CD4-positive, alpha-beta memory T cell (primary cell): ENCODE measurements around the gene MYOCOS. TPM values are rescaled to one million over a fixed set of nuclear protein-coding genes. Genes with fewer than 3 reads are reported as not detected.

Experiments
- CTCF ChIA-PET: fragments of 350-600 bp; sonication (Branson Sonifier 250); formaldehyde crosslinking; loops from one replicate; lab custom pipeline; 2021; ENCODE audit warnings: inconsistent platforms; ENCODE audit not compliant: partially characterized antibody; lab: Charles Lee
- POLR2A ChIA-PET: fragments of 350-600 bp; sonication (Branson Sonifier 250); formaldehyde crosslinking; loops from one replicate; lab custom pipeline; 2021; ENCODE audit not compliant: partially characterized antibody; lab: Charles Lee
- DNase-seq, 5 donors: peaks; one replicate each; pipeline versions ENCODE4 v3.0.0 to v3.0.0-alpha.2; 2020 to 2022; ENCODE audit warnings: mixed read lengths in 1 of 5
- H3K27ac ChIP-seq: one replicate; pipeline ENCODE4 v1.7.0; 2013; ENCODE audit warnings: low read depth, low read length
- H3K27me3 ChIP-seq: 2 replicates; pipeline ENCODE4 v1.7.0; 2013; ENCODE audit warnings: mild to moderate bottlenecking, low read length, moderate library complexity; ENCODE audit not compliant: insufficient read depth
- H3K36me3 ChIP-seq: 2 replicates; pipeline ENCODE4 v1.7.0; 2013; ENCODE audit warnings: mild to moderate bottlenecking, low read length, moderate library complexity; ENCODE audit not compliant: insufficient read depth
- H3K4me1 ChIP-seq: 2 replicates; pipeline ENCODE4 v1.7.0; 2013; ENCODE audit warnings: mild to moderate bottlenecking, low read length, moderate library complexity; ENCODE audit not compliant: insufficient read depth
- H3K4me3 ChIP-seq, 2 donors: one replicate each; pipeline ENCODE4 v1.7.0; 2013; ENCODE audit warnings: low read length in 2 of 2, mild to moderate bottlenecking in 1 of 2
- H3K9me3 ChIP-seq, 2 donors: one replicate each; pipeline ENCODE4 v1.7.0; 2013; ENCODE audit warnings: low read length in 2 of 2, control low read depth in 1 of 2; ENCODE audit not compliant: control insufficient read depth in 1 of 2
- H3K27ac Mint-ChIP-seq, 7 donors: one replicate each; pipeline ENCODE4 v1.8.0; 2020 to 2021; ENCODE audit warnings: mixed read lengths in 7 of 7, mild to moderate bottlenecking in 6 of 7, inconsistent platforms in 3 of 7, moderate library complexity in 3 of 7
- H3K27me3 Mint-ChIP-seq, 2 donors: one replicate each; pipeline ENCODE4 v1.8.0; 2020 to 2021; ENCODE audit warnings: mixed read lengths in 2 of 2
- H3K36me3 Mint-ChIP-seq, 2 donors: one replicate each; pipeline ENCODE4 v1.8.0; 2020 to 2021; ENCODE audit warnings: mixed read lengths in 2 of 2, inconsistent platforms in 1 of 2, mild to moderate bottlenecking in 1 of 2
- H3K4me1 Mint-ChIP-seq, 4 donors: one replicate each; pipeline ENCODE4 v1.8.0; 2020 to 2021; ENCODE audit warnings: mixed read lengths in 4 of 4, mild to moderate bottlenecking in 1 of 4
- H3K4me3 Mint-ChIP-seq, 8 donors: one replicate each; pipeline ENCODE4 v1.8.0; 2020 to 2021; ENCODE audit warnings: mixed read lengths in 8 of 8, mild to moderate bottlenecking in 7 of 8, moderate library complexity in 6 of 8, inconsistent platforms in 3 of 8
- H3K9me3 Mint-ChIP-seq, 8 donors: one replicate each; pipeline ENCODE4 v1.8.0; 2020 to 2021; ENCODE audit warnings: mixed read lengths in 8 of 8, mild to moderate bottlenecking in 5 of 8, inconsistent platforms in 3 of 8, moderate library complexity in 1 of 8
- intact Hi-C: fragments of 100-400 bp; cut with micrococcal nuclease; formaldehyde crosslinking; loops from one replicate; pipeline ENCODE4 v1.15.1; 2023
- polyA plus RNA-seq, 2 donors: library from polyadenylated mRNA; unstranded; fragments of 300-500 nt; fragmentation: Illumina TruSeq; gene quantifications; one replicate each; pipeline ENCODE4 v1.2.3, GENCODE V29; 2021
- total RNA-seq, 2 experiments: library from RNA; stranded (reverse); gene quantifications; one replicate each; pipeline ENCODE4 v1.2.3, GENCODE V29; 2021

MYOCOS gene, protein sequence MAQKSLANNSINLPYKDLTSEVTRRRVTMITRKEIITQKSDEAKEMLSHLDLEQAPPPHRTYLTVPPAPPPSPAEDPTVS
- total RNA-seq (under 1 TPM; 0.20 to 0.22 TPM), polyA plus RNA-seq (not detected)

- Histone ChIP-seq H3K36me3 (no peaks in the 10 kb centered on the region), H3K9me3 (no peaks in the 10 kb centered on the region), H3K4me1 (no peaks in the 10 kb centered on the region), H3K27ac (no peak within 1 kb of the TSS), H3K4me3 (no peak within 1 kb of the TSS), H3K27me3 (no peaks in the 10 kb centered on the region)
- Mint-ChIP-seq H3K4me3 (no peak within 1 kb of the TSS), H3K4me1 (no peaks in the 10 kb centered on the region), H3K27me3 (peaks cover 3 to 10% of the 10 kb centered on the region in 2 donors), H3K9me3 (peaks cover 0 to 2% (median 0%) of the 10 kb centered on the region in 8 donors), H3K27ac (no peak within 1 kb of the TSS), H3K36me3 (no peaks in the 10 kb centered on the region)
- no peak for DNase-seq
- ChIA-PET CTCF (interaction anchor here (1.9 kb wide), 1 partner anchor 23 kb away, joined by 6 read pairs; no protein-coding TSS in a partner anchor), POLR2A (no interaction called here)
- intact Hi-C loops = no loop called here
Observed at GRCh38 chr1:171622152-171622462, at the start of gene MYOCOS. MYOCOS (plus strand) TSS chr1:171622243; CDS start chr1:171623884, 1,641 bp downstream.

DNA sequence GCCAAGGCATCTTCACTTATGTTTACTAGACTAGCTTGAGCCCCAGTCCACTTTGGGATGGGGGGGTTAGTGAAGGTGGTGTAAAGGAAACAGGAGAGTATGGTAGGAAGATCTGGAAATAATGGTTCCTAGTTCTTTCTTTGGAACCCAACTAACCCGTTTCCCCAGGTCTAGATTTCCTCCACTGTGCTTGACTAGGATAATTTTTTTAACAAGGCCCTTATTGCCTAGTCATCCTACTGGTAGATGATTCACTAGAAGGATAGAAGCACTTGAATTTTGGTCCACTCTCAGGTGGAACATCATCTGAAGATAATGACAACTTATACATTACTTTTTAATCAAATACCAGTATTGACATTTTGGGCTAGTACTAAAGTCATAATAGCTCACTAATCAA, 45.9 kb upstream of the MYOCOS start:
- no peak overlapping the region for H3K27ac ChIP-seq
- peaks cover 74% of the 10 kb centered on the region for H3K36me3 ChIP-seq
- no peak for DNase-seq
- peaks cover 0 to 2% (median 0%) of the 10 kb centered on the region in 8 donors for H3K9me3 Mint-ChIP-seq
- ChIA-PET CTCF (no interaction called here), POLR2A (no interaction called here)
- H3K4me1 Mint-ChIP-seq = peaks cover 7 to 15% (median 10%) of the 10 kb centered on the region in 4 donors
- intact Hi-C loops = no loop called here
- peaks cover 8% of the 10 kb centered on the region for H3K4me1 ChIP-seq
- no peak overlapping the region for H3K4me3 ChIP-seq
- H3K4me3 Mint-ChIP-seq = no peak overlapping the region
- H3K27ac Mint-ChIP-seq = no peak overlapping the region
- no peaks in the 10 kb centered on the region for H3K9me3 ChIP-seq
- H3K36me3 Mint-ChIP-seq = peaks cover 66 to 80% of the 10 kb centered on the region in 2 donors
- H3K27me3 ChIP-seq = no peaks in the 10 kb centered on the region
- H3K27me3 Mint-ChIP-seq = no peaks in the 10 kb centered on the region

DNA sequence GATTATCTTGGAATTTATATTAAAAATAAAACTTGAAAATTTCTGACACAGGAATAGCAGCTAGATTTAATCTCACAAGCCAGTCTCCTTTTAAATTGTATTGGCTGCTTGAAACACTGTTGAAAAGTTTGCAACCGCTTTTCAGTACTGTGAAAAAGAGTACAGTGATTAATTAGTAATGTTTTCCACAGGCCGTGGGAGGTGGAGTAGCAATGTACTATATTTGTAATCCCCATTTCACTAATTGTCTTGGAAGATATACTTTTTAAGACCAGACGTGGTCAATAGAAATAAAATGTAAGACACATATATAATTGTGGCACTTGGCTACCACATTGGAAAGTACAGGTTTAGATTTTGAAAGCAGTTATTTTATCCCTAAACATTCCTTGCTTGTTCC, 40.8 kb upstream of the MYOCOS start:
- POLR2A ChIA-PET = no interaction called here
- Mint-ChIP-seq H3K27ac (peak overlapping the region in 2 of 7 donors; percentile 15 to 42), H3K36me3 (peaks cover 58 to 82% of the 10 kb centered on the region in 2 donors), H3K4me1 (peaks cover 7 to 26% (median 10%) of the 10 kb centered on the region in 4 donors), H3K27me3 (no peaks in the 10 kb centered on the region), H3K9me3 (no peaks in the 10 kb centered on the region), H3K4me3 (no peak overlapping the region)
- intact Hi-C loops = no loop called here
- H3K9me3 ChIP-seq = no peaks in the 10 kb centered on the region
- H3K27me3 ChIP-seq = no peaks in the 10 kb centered on the region
- CTCF ChIA-PET = no interaction called here
- H3K36me3 ChIP-seq = peaks cover 82% of the 10 kb centered on the region
- DNase-seq = no peak
- no peak overlapping the region for H3K4me3 ChIP-seq
- peaks cover 8% of the 10 kb centered on the region for H3K4me1 ChIP-seq
- no peak overlapping the region for H3K27ac ChIP-seq

GRCh38 chr1:171581766-171582165, 40.3 kb upstream of the MYOCOS start:
- DNase-seq = no peak
- Histone ChIP-seq H3K4me3 (no peak overlapping the region), H3K9me3 (no peaks in the 10 kb centered on the region), H3K27ac (no peak overlapping the region), H3K36me3 (peaks cover 80% of the 10 kb centered on the region), H3K4me1 (peaks cover 8% of the 10 kb centered on the region), H3K27me3 (no peaks in the 10 kb centered on the region)
- no peaks in the 10 kb centered on the region for H3K27me3 Mint-ChIP-seq
- H3K9me3 Mint-ChIP-seq = no peaks in the 10 kb centered on the region
- ChIA-PET POLR2A (no interaction called here), CTCF (no interaction called here)
- intact Hi-C loops = no loop called here
- H3K36me3 Mint-ChIP-seq = peaks cover 57 to 80% of the 10 kb centered on the region in 2 donors
- peaks cover 7 to 26% (median 10%) of the 10 kb centered on the region in 4 donors for H3K4me1 Mint-ChIP-seq
- H3K4me3 Mint-ChIP-seq = no peak overlapping the region
- H3K27ac Mint-ChIP-seq = peak overlapping the region in 5 of 7 donors; percentile 30 to 90 (median 59)

- no peak overlapping the region for H3K27ac ChIP-seq
Observed at GRCh38 chr1:171582589-171582988, 39.5 kb upstream of the MYOCOS start.

DNA sequence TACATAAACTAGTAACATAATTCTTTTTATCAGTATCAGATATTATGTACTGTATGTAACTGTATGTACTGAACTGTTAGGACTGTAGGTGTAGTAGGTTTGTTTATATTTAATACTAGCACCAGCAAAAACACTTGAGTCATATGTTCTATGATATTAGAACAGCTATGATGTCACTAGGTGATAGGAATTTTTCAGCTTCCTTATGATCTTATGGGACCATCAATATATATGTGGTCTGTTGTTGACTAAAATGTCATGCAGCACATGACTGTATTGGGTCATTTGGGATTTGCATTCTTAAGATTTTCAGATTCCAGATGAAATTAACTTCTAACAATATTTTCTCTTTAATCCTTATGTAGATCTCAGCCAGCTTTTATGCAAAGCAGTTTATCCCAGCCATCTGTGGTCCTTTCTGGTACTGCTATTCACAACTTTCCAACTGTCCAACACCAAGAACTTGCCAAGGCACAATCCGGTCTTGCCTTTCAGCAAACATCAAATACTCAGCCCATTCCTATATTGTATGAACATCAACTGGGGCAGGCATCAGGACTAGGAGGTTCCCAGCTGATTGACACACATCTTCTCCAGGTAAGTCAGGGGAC, 38.3 kb upstream of the MYOCOS start:
- peaks cover 8% of the 10 kb centered on the region for H3K4me1 ChIP-seq
- Mint-ChIP-seq H3K9me3 (no peaks in the 10 kb centered on the region), H3K36me3 (peaks cover 52 to 81% of the 10 kb centered on the region in 2 donors), H3K4me1 (peaks cover 5 to 26% (median 11%) of the 10 kb centered on the region in 4 donors), H3K27ac (peak overlapping the region in 2 of 7 donors; percentile 4 to 43), H3K4me3 (no peak overlapping the region), H3K27me3 (no peaks in the 10 kb centered on the region)
- H3K4me3 ChIP-seq = no peak overlapping the region
- intact Hi-C loops = no loop called here
- H3K9me3 ChIP-seq = no peaks in the 10 kb centered on the region
- DNase-seq = no peak
- POLR2A ChIA-PET = no interaction called here
- H3K36me3 ChIP-seq = peaks cover 78% of the 10 kb centered on the region
- CTCF ChIA-PET = no interaction called here
- H3K27ac ChIP-seq = no peak overlapping the region
- no peaks in the 10 kb centered on the region for H3K27me3 ChIP-seq

More at GRCh38 chr1:171582589-171582988, 39.5 kb upstream of the MYOCOS start:
- peaks cover 8% of the 10 kb centered on the region for H3K4me1 ChIP-seq
- Mint-ChIP-seq H3K4me1 (peaks cover 5 to 26% (median 10%) of the 10 kb centered on the region in 4 donors), H3K27ac (no peak overlapping the region), H3K4me3 (no peak overlapping the region), H3K9me3 (no peaks in the 10 kb centered on the region), H3K36me3 (peaks cover 56 to 80% of the 10 kb centered on the region in 2 donors), H3K27me3 (no peaks in the 10 kb centered on the region)
- peaks cover 80% of the 10 kb centered on the region for H3K36me3 ChIP-seq
- ChIA-PET POLR2A (no interaction called here), CTCF (interaction anchor here (0.6 kb wide), 1 partner anchor 1673 kb away, joined by 3 read pairs; no protein-coding TSS in a partner anchor)
- H3K4me3 ChIP-seq = no peak overlapping the region
- H3K27me3 ChIP-seq = no peaks in the 10 kb centered on the region
- no peaks in the 10 kb centered on the region for H3K9me3 ChIP-seq
- intact Hi-C loops = no loop called here
- no peak for DNase-seq

GRCh38 chr1:171585715-171586114, 36.3 kb upstream of the MYOCOS start:
- no peak overlapping the region for H3K27ac ChIP-seq
- Mint-ChIP-seq H3K27me3 (no peaks in the 10 kb centered on the region), H3K4me3 (no peak overlapping the region), H3K27ac (peak overlapping the region in 1 of 7 donors; percentile 26), H3K9me3 (no peaks in the 10 kb centered on the region), H3K36me3 (peaks cover 54 to 81% of the 10 kb centered on the region in 2 donors), H3K4me1 (peaks cover 0 to 11% (median 2%) of the 10 kb centered on the region in 4 donors)
- peaks cover 77% of the 10 kb centered on the region for H3K36me3 ChIP-seq
- H3K9me3 ChIP-seq = no peaks in the 10 kb centered on the region
- ChIA-PET POLR2A (no interaction called here), CTCF (no interaction called here)
- H3K4me3 ChIP-seq = no peak overlapping the region
- H3K4me1 ChIP-seq = peaks cover 2% of the 10 kb centered on the region
- intact Hi-C loops = no loop called here
- DNase-seq = no peak
- no peaks in the 10 kb centered on the region for H3K27me3 ChIP-seq
